IPS DF 6.9 (cell line): ENCODE measurements around the gene DIO1.
A peak's percentile ranks its signal among the peaks of the same experiment; 100 is the strongest.
"Not testable (repeated sequence)": the region's sequence is repeated elsewhere in the genome, so short reads cannot be mapped to it uniquely, and the experiment has no call there.

ENCODE experiments used
- DNase-seq: peaks from one replicate; pipeline ENCODE4 v3.0.0-alpha.2; 2013; ENCODE audit warnings: low read depth, low spot score
- H3K27ac ChIP-seq: one replicate; pipeline ENCODE4 v1.5.1; 2013; ENCODE audit warnings: low read length, control low read depth
- H3K27me3 ChIP-seq: 2 replicates; pipeline ENCODE4 v1.6.1; 2013; ENCODE audit warnings: mild to moderate bottlenecking, low read length; ENCODE audit not compliant: control insufficient read depth, insufficient read depth
- H3K36me3 ChIP-seq: 2 replicates; pipeline ENCODE4 v1.6.1; 2013; ENCODE audit warnings: low read length; ENCODE audit not compliant: control insufficient read depth, insufficient read depth
- H3K4me1 ChIP-seq: 2 replicates; pipeline ENCODE4 v1.6.1; 2013; ENCODE audit warnings: low read length; ENCODE audit not compliant: control insufficient read depth, insufficient read depth
- H3K4me3 ChIP-seq: 2 replicates; pipeline ENCODE4 v1.5.1; 2013; ENCODE audit warnings: mild to moderate bottlenecking, low read length
- H3K9me3 ChIP-seq: 2 replicates; pipeline ENCODE4 v1.6.1; 2013; ENCODE audit warnings: low read length, inconsistent platforms; ENCODE audit not compliant: control insufficient read depth, insufficient read depth
- WGBS: extraction: QIAGEN DNeasy Blood & Tissue Kit; methylation state at CpG from one replicate; pipeline ENCODE4 v1.1.7; 2013; ENCODE audit warnings: mixed read lengths, missing lambda C conversion rate; ENCODE audit not compliant: insufficient read length, insufficient coverage; 5-methylcytosine and 5-hydroxymethylcytosine counted together

Gene DIO1

DNA sequence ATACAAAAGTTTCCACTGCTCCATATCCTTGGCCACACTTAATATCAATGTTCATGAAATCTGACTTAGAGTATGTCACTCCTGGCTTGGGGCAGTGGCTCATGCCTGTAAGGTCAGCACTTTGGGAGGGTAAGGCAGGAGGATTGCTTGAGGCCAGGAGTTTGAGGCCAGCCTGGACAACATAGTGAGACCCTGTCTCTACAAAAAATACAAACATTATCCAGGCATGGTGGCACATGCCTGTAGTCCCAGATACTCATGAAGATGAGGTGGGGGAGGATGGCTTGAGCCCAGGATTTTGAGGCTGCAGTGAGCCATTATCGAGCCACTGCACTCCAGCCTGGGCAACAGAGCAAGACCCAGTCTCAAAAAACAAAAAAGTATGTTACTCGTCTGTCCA is 18.8 kb upstream of the DIO1 start:
- H3K36me3 ChIP-seq: not testable (repeated sequence)
- WGBS: no CpG with 5 or more reads among the region's 2 CpGs

DNA sequence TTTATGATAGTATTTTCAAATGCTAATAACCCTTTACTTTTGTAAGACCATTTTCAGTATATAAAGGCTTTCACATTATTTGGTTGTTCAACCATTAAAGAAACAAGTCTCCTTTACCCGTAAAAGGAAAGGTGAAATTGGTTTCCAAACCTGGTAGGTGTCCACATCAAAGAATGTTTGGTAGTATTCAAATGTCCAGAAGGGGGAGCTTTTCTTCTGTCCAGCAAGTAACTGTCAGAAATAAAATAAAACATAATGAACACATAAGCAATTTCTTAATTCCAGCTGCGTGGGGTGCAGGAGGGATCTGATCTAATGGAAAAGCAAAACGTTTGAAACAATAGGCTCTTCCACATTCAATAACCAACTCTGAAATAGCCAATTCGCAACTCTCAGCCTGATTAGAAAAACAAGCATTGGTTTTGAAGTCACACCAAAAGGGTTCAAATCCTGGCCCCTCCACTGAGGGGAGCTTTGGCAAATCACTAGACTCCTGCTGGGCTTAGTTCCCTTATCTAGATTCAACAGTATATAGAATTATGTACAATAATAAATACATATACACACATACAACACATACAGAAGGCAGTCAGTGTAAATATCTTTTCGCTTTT is 15.4 kb upstream of the DIO1 start:
- Histone ChIP-seq H3K4me3 (no peak overlapping the region), H3K27ac (no peak overlapping the region), H3K36me3 (no peaks in the 10 kb centered on the region; the same call in 1 of the 2 replicates), H3K27me3 (no peaks in the 10 kb centered on the region), H3K9me3 (no peaks in the 10 kb centered on the region), H3K4me1 (no peaks in the 10 kb centered on the region)
- DNase-seq: no peak
- no CpG with 5 or more reads among the region's 5 CpGs for WGBS

More for the DNA sequence above, 18.8 kb upstream of the DIO1 start:
- not testable (repeated sequence) for H3K4me3 ChIP-seq, DNase-seq, H3K27ac ChIP-seq, H3K9me3 ChIP-seq, H3K27me3 ChIP-seq, H3K4me1 ChIP-seq

DNA sequence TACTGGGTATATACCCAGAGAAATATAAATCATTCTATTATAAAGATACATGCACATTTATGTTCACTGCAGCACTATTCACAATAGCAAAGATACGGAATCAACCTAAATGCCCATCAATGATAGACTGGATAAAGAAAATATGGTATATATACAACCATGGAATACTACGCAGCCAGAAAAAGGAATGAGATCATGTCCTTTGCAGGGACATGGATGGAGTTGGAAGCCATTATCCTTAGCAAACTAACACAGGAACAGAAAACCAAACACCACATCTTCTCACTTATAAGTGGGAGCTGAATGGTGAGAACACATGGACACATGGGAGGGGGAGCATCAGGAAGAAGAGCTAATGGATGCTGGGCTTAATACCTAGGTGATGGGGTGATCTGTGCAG is 12.1 kb upstream of the DIO1 start:
- H3K4me3 ChIP-seq, H3K36me3 ChIP-seq, DNase-seq, H3K27ac ChIP-seq, H3K9me3 ChIP-seq, H3K27me3 ChIP-seq, H3K4me1 ChIP-seq: not testable (repeated sequence)
- WGBS: no CpG with 5 or more reads among the region's 2 CpGs

DNA sequence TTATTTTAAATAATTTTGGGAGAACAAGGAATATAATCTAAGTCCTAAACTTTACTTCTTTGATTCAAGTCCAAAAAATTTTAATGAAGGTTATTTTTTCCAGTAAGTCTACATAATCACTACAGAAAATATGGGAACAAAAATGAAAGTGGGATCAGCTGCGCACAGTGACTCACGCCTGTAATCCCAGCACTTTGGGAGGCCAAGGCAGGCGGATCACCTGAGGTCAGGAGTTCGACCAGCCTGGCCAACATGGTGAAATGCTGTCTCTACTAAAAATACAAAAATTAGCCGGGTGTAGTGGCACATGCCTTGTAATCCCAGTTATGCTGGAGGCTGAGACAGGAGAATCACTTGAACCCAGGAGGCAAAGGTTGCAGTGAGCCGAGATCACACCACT is 10.4 kb upstream of the DIO1 start:
- not testable (repeated sequence) for H3K4me3 ChIP-seq, DNase-seq, H3K27me3 ChIP-seq, H3K36me3 ChIP-seq, H3K4me1 ChIP-seq, H3K27ac ChIP-seq, H3K9me3 ChIP-seq
- WGBS: no CpG with 5 or more reads among the region's 6 CpGs

DNA sequence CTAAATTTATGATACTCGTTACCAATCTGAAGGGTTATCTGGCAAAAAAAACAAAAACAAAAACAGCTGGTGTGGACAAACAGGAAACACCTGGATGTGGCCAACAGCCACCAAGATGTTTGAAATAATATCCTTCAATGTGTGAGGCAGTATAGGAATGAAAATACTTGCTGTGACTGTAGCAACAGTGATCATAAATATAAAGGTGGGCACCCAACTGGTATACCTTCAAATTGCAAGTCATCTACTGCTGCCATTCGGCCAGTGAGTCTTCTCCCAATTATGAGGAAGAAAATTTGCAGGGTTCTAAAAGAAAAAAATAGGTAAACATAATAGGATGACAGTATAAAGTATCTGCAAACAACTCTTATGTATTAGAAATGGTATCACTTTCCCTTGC is 5.3 kb upstream of the DIO1 start:
- Histone ChIP-seq H3K36me3 (no peaks in the 10 kb centered on the region), H3K9me3 (no peaks in the 10 kb centered on the region), H3K27ac (no peak overlapping the region), H3K4me3 (no peak overlapping the region), H3K4me1 (no peaks in the 10 kb centered on the region), H3K27me3 (no peaks in the 10 kb centered on the region)
- no peak for DNase-seq
- WGBS: no CpG with 5 or more reads among the region's 2 CpGs

DNA sequence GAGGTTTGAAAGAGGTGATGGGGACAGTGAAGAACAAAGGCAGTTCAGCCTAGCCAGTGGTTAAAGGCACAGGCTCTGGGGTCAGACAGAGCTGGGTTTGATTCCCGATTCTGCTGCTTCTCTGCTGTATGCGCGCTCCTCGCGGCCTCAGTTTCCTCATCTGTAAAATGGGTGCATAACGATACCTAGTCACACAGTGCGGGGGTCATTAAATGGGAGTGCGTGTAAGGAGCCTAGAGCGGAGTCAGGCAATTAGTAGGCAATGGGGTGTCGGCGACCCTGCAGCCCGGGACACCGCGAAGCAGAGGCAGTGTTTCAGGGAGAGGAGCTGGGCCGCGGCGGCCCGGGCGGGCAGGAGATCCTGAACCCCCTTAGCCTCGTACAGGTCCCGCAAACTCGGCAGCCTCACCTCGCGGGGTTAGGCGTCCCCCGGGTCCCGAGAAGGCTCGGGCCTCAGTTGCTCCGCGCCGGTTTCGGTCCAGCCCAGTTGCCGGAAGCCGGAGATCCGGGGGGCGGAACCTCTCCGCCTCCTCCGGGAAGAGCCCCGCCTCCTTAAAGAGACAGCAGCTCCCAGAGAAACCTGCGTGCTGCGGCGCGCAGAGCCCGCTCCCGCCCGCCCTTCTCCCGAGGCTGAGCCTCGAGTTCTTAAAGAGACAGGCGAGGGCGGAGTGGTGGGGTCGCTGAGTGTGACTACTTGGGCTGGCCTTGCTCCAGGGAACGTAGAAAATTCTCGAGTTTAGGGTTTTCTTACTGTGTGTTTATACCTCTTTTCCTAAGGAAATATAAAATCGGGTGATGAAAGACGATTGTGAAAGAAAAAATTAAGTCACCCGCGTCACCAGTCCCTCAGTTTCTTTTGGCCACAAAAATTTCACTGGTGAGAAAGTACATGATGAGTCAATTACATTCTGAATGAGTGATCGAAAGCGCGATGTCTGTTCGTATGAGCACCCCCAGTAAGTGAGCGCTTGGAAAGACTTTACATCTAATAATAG is 4.4 kb upstream of the DIO1 start, which contains the start of gene YIPF1:
Gene YIPF1, minus strand, starts transcription at position 494 of the 995 bp plus-strand sequence. CDS start 860 bp downstream, outside the sequence.
- no CpG with 5 or more reads among the region's 62 CpGs for WGBS
- peak; percentile 63 for DNase-seq
- no peaks in the 10 kb centered on the region for H3K9me3 ChIP-seq
- no peaks in the 10 kb centered on the region for H3K27me3 ChIP-seq
- no peak within 1 kb of the TSS for H3K27ac ChIP-seq
- H3K4me3 ChIP-seq: peak within 1 kb of the TSS; percentile 91
- no peaks in the 10 kb centered on the region for H3K4me1 ChIP-seq
- H3K36me3 ChIP-seq: no peaks in the 10 kb centered on the region

DNA sequence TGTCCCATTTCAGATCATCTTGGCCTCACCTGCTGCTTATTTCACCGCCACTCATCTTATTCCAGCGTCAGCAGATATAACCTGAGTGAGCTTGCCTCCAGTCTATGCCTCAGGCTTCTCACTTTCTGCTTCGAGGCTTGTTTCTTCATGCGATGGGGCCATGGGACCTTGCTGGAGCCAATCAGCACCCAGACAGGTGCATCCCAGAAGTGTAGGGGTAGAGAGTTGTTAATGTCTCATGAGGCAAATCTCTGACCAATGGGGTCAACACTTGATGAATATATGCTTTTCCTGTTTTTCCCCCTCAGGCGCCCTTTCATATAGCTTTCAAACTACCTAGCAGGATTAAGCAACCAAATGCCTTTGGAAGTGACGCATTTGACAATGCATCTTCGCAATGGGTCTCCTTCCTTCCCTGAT is 3.5 kb upstream of the DIO1 start:
- no CpG with 5 or more reads among the region's 7 CpGs for WGBS

DNA sequence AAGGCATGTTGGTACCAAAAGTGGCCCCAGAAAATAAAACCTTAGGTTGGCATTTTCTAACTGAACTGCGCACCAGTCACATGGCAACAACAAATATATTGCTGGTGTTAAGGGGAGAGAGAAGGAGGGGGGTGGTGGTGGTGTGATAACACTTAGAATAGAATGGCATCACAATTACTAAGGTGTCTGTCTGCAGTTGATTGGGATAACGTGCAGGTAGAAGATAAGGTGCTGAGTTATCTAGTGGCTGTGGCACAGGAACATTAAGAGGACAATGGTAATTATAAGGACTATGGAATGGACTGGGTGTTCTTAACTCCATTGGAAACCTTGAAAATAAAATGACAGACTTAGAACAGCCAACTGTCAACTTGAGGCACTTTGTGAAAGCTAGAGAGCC is 3.0 kb upstream of the DIO1 start:
- no peak for DNase-seq
- Histone ChIP-seq H3K27ac (no peak overlapping the region), H3K36me3 (no peaks in the 10 kb centered on the region), H3K9me3 (no peaks in the 10 kb centered on the region), H3K4me1 (no peaks in the 10 kb centered on the region), H3K27me3 (no peaks in the 10 kb centered on the region), H3K4me3 (no peak overlapping the region)
- no CpG with 5 or more reads among the region's 2 CpGs for WGBS

More for the DNA sequence above, 3.5 kb upstream of the DIO1 start:
- no peak overlapping the region for H3K4me3 ChIP-seq
- H3K27me3 ChIP-seq: no peaks in the 10 kb centered on the region
- H3K9me3 ChIP-seq: no peaks in the 10 kb centered on the region
- DNase-seq: no peak
- no peaks in the 10 kb centered on the region for H3K36me3 ChIP-seq
- no peaks in the 10 kb centered on the region for H3K4me1 ChIP-seq
- H3K27ac ChIP-seq: no peak overlapping the region

DNA sequence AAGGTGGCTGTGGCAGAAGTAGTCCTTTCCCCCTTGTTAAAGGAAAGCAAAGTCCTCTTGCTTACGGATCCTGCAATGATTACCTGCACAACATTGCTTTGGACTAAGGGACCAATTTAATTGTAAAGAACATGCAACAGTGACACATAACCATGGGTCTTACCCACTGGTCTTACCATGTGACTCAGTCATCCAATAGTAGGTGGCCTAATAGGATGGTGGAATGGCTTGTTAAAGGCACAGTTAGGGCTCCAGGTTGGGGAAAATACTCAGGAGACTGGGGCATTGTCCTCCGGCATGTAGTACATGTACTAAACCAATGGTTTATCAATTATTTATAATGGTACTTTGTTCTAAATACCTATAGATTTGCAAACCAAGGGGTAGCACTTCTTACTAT is 2.3 kb upstream of the DIO1 start:
- H3K4me3 ChIP-seq: no peak overlapping the region
- no peaks in the 10 kb centered on the region for H3K36me3 ChIP-seq
- no peak overlapping the region for H3K27ac ChIP-seq
- H3K9me3 ChIP-seq: no peaks in the 10 kb centered on the region
- no peaks in the 10 kb centered on the region for H3K27me3 ChIP-seq
- WGBS: no CpG with 5 or more reads among the region's 2 CpGs
- H3K4me1 ChIP-seq: no peaks in the 10 kb centered on the region
- no peak for DNase-seq

DNA sequence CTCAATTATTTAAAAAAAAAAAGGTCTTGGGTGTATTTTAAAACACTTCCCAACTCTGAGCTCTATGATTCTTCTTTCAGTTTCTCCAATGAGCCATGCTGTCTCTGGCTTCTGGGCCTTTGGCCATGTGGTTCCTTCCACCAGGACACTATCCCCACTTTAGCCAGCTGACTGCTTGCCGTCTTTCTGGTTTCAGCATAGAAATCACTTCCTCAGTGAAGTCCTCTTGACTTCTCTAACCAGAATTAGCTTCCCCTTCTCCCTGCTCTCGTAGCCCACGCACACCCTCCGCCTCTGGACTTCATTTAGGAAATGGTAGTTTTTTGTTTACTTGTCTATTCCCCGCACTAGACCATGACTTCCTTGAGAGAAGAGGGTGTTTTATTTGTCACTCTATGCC is 1.1 kb upstream of the DIO1 start:
- no peaks in the 10 kb centered on the region for H3K27me3 ChIP-seq
- H3K4me1 ChIP-seq: no peaks in the 10 kb centered on the region
- no peaks in the 10 kb centered on the region for H3K9me3 ChIP-seq
- no peak overlapping the region for H3K27ac ChIP-seq
- DNase-seq: no peak
- no peak overlapping the region for H3K4me3 ChIP-seq
- no peaks in the 10 kb centered on the region for H3K36me3 ChIP-seq
- WGBS: no CpG with 5 or more reads among the region's 5 CpGs
